CD14-positive monocyte (primary cell): ENCODE data around the gene UBXN6. TPM values are rescaled to one million over a fixed set of nuclear protein-coding genes. Genes with fewer than 3 reads are reported as not detected.

Source experiments
- DNase-seq, 3 donors: peaks; one replicate each; pipeline ENCODE4 v3.0.0-alpha.2; 2011 to 2022
- H2AFZ ChIP-seq: 2 replicates; pipeline ENCODE4 v1.6.0; 2012; ENCODE audit warnings: mild to moderate bottlenecking, low read depth, low read length, inconsistent platforms; ENCODE audit not compliant: insufficient read depth, poor library complexity, severe bottlenecking
- H3K27ac ChIP-seq, 2 donors: 1 replicate in 1 of 2; 2 replicates in 1 of 2; pipeline ENCODE4 v1.5.1; 2012 to 2013; ENCODE audit warnings: low read length in 2 of 2, control low read depth in 1 of 2, inconsistent platforms in 1 of 2, low read depth in 1 of 2, mild to moderate bottlenecking in 1 of 2
- H3K27me3 ChIP-seq, 2 donors: one replicate each; pipeline versions ENCODE4 v1.6.0 to v1.6.1; 2011 to 2013; ENCODE audit warnings: low read length in 2 of 2; ENCODE audit not compliant: control insufficient read depth in 2 of 2, insufficient read depth in 2 of 2
- H3K36me3 ChIP-seq, 2 donors: replicated peaks in 1 of 2; 1 replicate in 1 of 2; 2 replicates in 1 of 2; pipeline versions ENCODE4 v1.5.1 to v1.6.1; 2012 to 2013; ENCODE audit warnings: low read length in 2 of 2, control low read depth in 1 of 2, inconsistent platforms in 1 of 2, mild to moderate bottlenecking in 1 of 2; ENCODE audit not compliant: insufficient read depth in 2 of 2, control insufficient read depth in 1 of 2
- H3K4me1 ChIP-seq, 2 donors: 1 replicate in 1 of 2; 2 replicates in 1 of 2; pipeline versions ENCODE4 v1.5.1 to v1.6.1; 2012 to 2013; ENCODE audit warnings: low read length in 2 of 2, control low read depth in 1 of 2, inconsistent platforms in 1 of 2, mild to moderate bottlenecking in 1 of 2, moderate library complexity in 1 of 2; ENCODE audit not compliant: insufficient read depth in 2 of 2, control insufficient read depth in 1 of 2
- H3K4me2 ChIP-seq: replicated peaks from 2 replicates; pipeline ENCODE3; 2012; ENCODE audit warnings: low read length, moderate library complexity, mild to moderate bottlenecking; ENCODE audit not compliant: poor library complexity, severe bottlenecking; ENCODE audit errors: extremely low read depth
- H3K4me3 ChIP-seq, 3 experiments: fragments of 200-600 bp in 1 of 3; sonication (generic) in 1 of 3; replicated peaks in 1 of 3; 1 replicate in 2 of 3; 2 replicates in 1 of 3; pipeline ENCODE4 v1.5.1; 2011 to 2013; ENCODE audit warnings: low read length in 3 of 3, mild to moderate bottlenecking in 3 of 3, control low read depth in 2 of 3, low read depth in 2 of 3, inconsistent platforms in 1 of 3, moderate library complexity in 1 of 3
- H3K79me2 ChIP-seq: 2 replicates; pipeline ENCODE4 v1.6.0; 2012; ENCODE audit warnings: mild to moderate bottlenecking, control low read depth, inconsistent platforms, low read length, moderate library complexity; ENCODE audit not compliant: insufficient read depth
- H3K9ac ChIP-seq: 2 replicates; pipeline ENCODE4 v1.6.0; 2017; ENCODE audit warnings: low read length, mild to moderate bottlenecking; ENCODE audit not compliant: insufficient read depth, poor library complexity, severe bottlenecking
- H3K9me3 ChIP-seq, 2 donors: replicated peaks in 1 of 2; 1 replicate in 1 of 2; 2 replicates in 1 of 2; pipeline versions ENCODE4 v1.5.1 to v1.6.1; 2012 to 2013; ENCODE audit warnings: low read length in 2 of 2, control low read depth in 1 of 2; ENCODE audit not compliant: control insufficient read depth in 1 of 2, insufficient read depth in 1 of 2
- H4K20me1 ChIP-seq: 2 replicates; pipeline ENCODE4 v1.6.0; 2012; ENCODE audit warnings: mild to moderate bottlenecking, low read length, control low read depth, moderate library complexity; ENCODE audit not compliant: insufficient read depth
- H3K27ac Mint-ChIP-seq, 7 donors: one replicate each; pipeline ENCODE4 v1.8.0; 2020; ENCODE audit warnings: mild to moderate bottlenecking in 7 of 7, mixed read lengths in 7 of 7, moderate library complexity in 6 of 7, inconsistent platforms in 2 of 7
- H3K27me3 Mint-ChIP-seq, 3 donors: one replicate each; pipeline ENCODE4 v1.8.0; 2021 to 2022; ENCODE audit warnings: low read depth in 3 of 3, mild to moderate bottlenecking in 3 of 3, mixed read lengths in 3 of 3, moderate library complexity in 3 of 3, inconsistent platforms in 1 of 3
- H3K36me3 Mint-ChIP-seq, 2 donors: one replicate each; pipeline ENCODE4 v1.8.0; 2020; ENCODE audit warnings: mixed read lengths in 2 of 2, inconsistent platforms in 1 of 2, mild to moderate bottlenecking in 1 of 2
- H3K4me1 Mint-ChIP-seq: one replicate; pipeline ENCODE4 v1.8.0; 2020; ENCODE audit warnings: mild to moderate bottlenecking, mixed read lengths
- H3K4me3 Mint-ChIP-seq, 2 donors: one replicate each; pipeline ENCODE4 v1.8.0; 2020; ENCODE audit warnings: mild to moderate bottlenecking in 2 of 2, mixed read lengths in 2 of 2, moderate library complexity in 1 of 2
- H3K9me3 Mint-ChIP-seq, 7 donors: one replicate each; pipeline ENCODE4 v1.8.0; 2020 to 2022; ENCODE audit warnings: mixed read lengths in 7 of 7, mild to moderate bottlenecking in 6 of 7, moderate library complexity in 6 of 7, inconsistent platforms in 2 of 7
- WGBS: methylation state at CpG from one replicate; pipeline ENCODE4 v1.1.5; 2013; ENCODE audit warnings: missing lambda C conversion rate; ENCODE audit not compliant: insufficient coverage; 5-methylcytosine and 5-hydroxymethylcytosine counted together
- intact Hi-C, 2 donors: fragments of 100-400 bp; cut with micrococcal nuclease; formaldehyde crosslinking; loops; one replicate each; pipeline versions ENCODE4 v1.15.0 to v1.15.1; 2023
- polyA plus RNA-seq, 3 donors: library from polyadenylated mRNA; depleted of rRNA in 1 of 3; unstranded in 2 of 3; stranded (reverse) in 1 of 3; fragments of 300-500 nt in 2 of 3; fragments of >200 nt in 1 of 3; fragmentation: Illumina TruSeq in 2 of 3; gene quantifications; 1 replicate in 2 of 3; 2 replicates in 1 of 3; pipeline ENCODE4 v1.2.3, GENCODE V29; 2012 to 2021
- TF ChIP-seq, protein P1 (sequence below): fragments of 200-600 bp; IDR thresholded peaks from one replicate; pipeline ENCODE4 v1.8.0; 2022; ENCODE audit warnings: antibody characterized with exemption, mild to moderate bottlenecking

UBXN6 gene
- polyA plus RNA-seq, 3 donors, result 3.8 to 64.5 (median 5.4) TPM

DNA sequence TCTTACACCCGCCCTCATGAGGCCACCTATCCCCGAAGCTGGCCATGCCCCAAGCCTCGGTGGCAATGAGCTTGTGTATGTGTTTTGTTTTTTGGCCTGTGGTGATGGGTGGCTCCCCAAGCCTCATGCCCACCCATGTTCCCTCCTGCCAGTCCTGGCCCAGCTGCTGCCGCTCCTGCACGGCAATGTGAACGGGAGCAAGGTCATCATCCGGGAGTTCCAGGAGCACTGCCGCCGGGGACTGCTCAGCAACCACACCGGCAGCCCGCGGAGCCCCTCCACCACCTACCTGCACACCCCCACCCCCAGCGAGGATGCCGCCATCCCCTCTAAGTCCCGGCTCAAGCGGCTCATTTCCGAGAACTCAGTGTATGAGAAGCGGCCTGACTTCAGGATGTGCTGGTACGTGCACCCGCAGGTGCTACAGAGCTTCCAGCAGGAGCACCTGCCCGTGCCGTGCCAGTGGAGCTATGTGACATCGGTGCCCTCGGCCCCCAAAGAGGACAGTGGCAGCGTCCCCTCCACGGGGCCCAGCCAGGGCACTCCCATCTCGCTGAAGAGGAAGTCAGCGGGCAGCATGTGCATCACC, 24.6 kb downstream of the UBXN6 start:
- Mint-ChIP-seq H3K4me1 (peaks cover 38% of the 10 kb centered on the region), H3K4me3 (no peak overlapping the region), H3K27me3 (peaks cover 0 to 6% (median 5%) of the 10 kb centered on the region in 3 donors), H3K9me3 (peaks cover 0 to 2% (median 0%) of the 10 kb centered on the region in 7 donors), H3K27ac (peak overlapping the region in 2 of 7 donors; percentile 98), H3K36me3 (peaks cover 40 to 70% of the 10 kb centered on the region in 2 donors)
- Histone ChIP-seq H3K4me2 (peak overlapping the region; percentile 78), H4K20me1 (no peaks in the 10 kb centered on the region), H3K27me3 (no peaks in the 10 kb centered on the region), H3K36me3 (peaks cover 24 to 38% of the 10 kb centered on the region in 2 donors), H3K4me1 (peaks cover 37 to 44% of the 10 kb centered on the region in 2 donors), H3K9ac (no peak overlapping the region), H3K4me3 (peak overlapping the region in 1 of 3 experiments; percentile 70), H2AFZ (no peak overlapping the region), H3K9me3 (no peaks in the 10 kb centered on the region), H3K27ac (no peak overlapping the region), H3K79me2 (peaks cover 40% of the 10 kb centered on the region)
- 97% methylated on average over 27 of the region's 28 CpGs for WGBS
- TF ChIP-seq, protein P1, sequence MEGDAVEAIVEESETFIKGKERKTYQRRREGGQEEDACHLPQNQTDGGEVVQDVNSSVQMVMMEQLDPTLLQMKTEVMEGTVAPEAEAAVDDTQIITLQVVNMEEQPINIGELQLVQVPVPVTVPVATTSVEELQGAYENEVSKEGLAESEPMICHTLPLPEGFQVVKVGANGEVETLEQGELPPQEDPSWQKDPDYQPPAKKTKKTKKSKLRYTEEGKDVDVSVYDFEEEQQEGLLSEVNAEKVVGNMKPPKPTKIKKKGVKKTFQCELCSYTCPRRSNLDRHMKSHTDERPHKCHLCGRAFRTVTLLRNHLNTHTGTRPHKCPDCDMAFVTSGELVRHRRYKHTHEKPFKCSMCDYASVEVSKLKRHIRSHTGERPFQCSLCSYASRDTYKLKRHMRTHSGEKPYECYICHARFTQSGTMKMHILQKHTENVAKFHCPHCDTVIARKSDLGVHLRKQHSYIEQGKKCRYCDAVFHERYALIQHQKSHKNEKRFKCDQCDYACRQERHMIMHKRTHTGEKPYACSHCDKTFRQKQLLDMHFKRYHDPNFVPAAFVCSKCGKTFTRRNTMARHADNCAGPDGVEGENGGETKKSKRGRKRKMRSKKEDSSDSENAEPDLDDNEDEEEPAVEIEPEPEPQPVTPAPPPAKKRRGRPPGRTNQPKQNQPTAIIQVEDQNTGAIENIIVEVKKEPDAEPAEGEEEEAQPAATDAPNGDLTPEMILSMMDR, result no peak
- intact Hi-C loops, result no loop called here
- no peak for DNase-seq

DNA sequence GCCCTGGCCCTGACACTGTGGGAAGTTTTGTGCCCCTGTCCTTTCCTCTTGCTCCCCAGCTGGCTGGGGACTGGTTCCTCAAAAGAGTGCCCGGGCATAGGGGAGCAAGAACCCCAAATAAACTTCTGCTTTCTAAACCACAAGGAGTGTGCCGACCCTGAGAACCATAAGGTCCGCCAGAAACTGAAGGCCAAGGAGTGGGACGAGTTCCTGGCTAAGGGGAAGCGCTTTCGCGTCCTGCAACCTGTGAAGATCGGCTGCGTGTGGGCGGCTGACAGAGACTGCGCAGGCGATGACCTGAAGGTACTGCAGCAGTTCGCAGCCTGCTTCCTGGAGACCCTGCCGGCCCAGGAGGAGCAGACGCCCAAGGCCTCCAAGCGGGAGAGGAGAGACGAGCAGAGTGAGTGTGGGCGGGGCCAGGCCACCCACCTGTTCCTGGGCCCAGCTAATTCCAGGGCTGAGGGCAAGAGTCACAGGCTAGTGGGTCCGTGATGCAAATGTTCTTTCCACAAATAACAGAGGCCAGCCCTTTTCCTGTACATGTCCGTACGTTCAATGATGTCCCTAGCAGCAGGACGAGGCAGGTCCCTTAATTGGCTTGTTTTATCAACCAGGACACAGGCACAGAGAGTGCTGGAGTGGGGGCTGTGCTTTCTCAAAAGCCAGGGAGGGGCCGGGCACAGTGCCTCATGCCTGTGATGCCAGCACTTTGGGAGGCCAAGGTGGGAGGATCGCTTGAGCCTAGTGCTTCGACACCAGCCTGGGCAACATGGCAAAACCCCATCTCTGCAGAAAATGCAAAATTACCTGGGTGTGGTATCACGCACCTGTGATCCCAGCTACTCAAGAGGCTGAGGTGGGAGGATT, 25.6 kb downstream of the UBXN6 start:
- peaks cover 0 to 2% (median 0%) of the 10 kb centered on the region in 7 donors for H3K9me3 Mint-ChIP-seq
- peaks cover 38% of the 10 kb centered on the region for H3K4me1 Mint-ChIP-seq
- Histone ChIP-seq H3K27ac (peak overlapping the region; percentile 96 to 99), H3K4me3 (peak overlapping the region; percentile 13 to 70 (median 38)), H3K9me3 (no peaks in the 10 kb centered on the region), H2AFZ (no peak overlapping the region), H4K20me1 (no peaks in the 10 kb centered on the region), H3K36me3 (peaks cover 21 to 33% of the 10 kb centered on the region in 2 donors), H3K79me2 (peaks cover 36% of the 10 kb centered on the region), H3K4me2 (peak overlapping the region; percentile 78), H3K27me3 (no peaks in the 10 kb centered on the region), H3K4me1 (peaks cover 37 to 44% of the 10 kb centered on the region in 2 donors), H3K9ac (peak overlapping the region; percentile 72)
- DNase-seq, result peak; percentile 87 to 94 (median 91)
- H3K27ac Mint-ChIP-seq, result peak overlapping the region; percentile 94 to 99 (median 98)
- peak overlapping the region; percentile 82 to 96 for H3K4me3 Mint-ChIP-seq
- peaks cover 0 to 6% (median 5%) of the 10 kb centered on the region in 3 donors for H3K27me3 Mint-ChIP-seq
- intact Hi-C loops, result loop anchor here in 1 of 2 donors (2.0 kb wide), 3 partner anchors 25 to 57 kb away; partner anchors contain the start of genes CHAF1A and UBXN6
- TF ChIP-seq, protein P1, result no peak
- H3K36me3 Mint-ChIP-seq, result peaks cover 39 to 66% of the 10 kb centered on the region in 2 donors
- 18% methylated on average over 24 of the region's 26 CpGs for WGBS
